OCI-LY1 (cell line): ENCODE results near the gene SVOPL.

Experiments used
- H2AFZ ChIP-seq: fragments of 200-600 bp; sonication (generic), shearing (Covaris generic); 2 replicates; pipeline ENCODE4 v1.6.0; 2014; ENCODE audit warnings: antibody characterized with exemption, mild to moderate bottlenecking, low read length
- H3F3A ChIP-seq: fragments of 200-600 bp; sonication (generic), shearing (Covaris generic); 2 replicates; pipeline ENCODE4 v1.6.0; 2014; ENCODE audit warnings: mild to moderate bottlenecking, antibody characterized with exemption, low read length, moderate library complexity; ENCODE audit not compliant: insufficient read depth
- H3K27ac ChIP-seq: fragments of 200-600 bp; sonication (generic); 2 replicates; pipeline ENCODE4 v1.5.1; 2014; ENCODE audit warnings: low read length, mixed run types, mild to moderate bottlenecking, low read depth; ENCODE audit not compliant: poor library complexity, severe bottlenecking
- H3K27me3 ChIP-seq: fragments of 200-600 bp; sonication (generic); 2 replicates; pipeline ENCODE4 v1.6.0; 2014; ENCODE audit warnings: antibody characterized with exemption, mild to moderate bottlenecking, low read length, moderate library complexity; ENCODE audit not compliant: insufficient read depth
- H3K36me3 ChIP-seq: fragments of 200-600 bp; sonication (generic); 2 replicates; pipeline ENCODE4 v1.6.1; 2014; ENCODE audit warnings: mild to moderate bottlenecking, antibody characterized with exemption, low read length, moderate library complexity, mixed read lengths; ENCODE audit not compliant: insufficient read depth
- H3K4me1 ChIP-seq: fragments of 200-600 bp; sonication (generic); 2 replicates; pipeline ENCODE4 v1.5.1; 2014; ENCODE audit warnings: mild to moderate bottlenecking, low read length, moderate library complexity; ENCODE audit not compliant: insufficient read depth, severe bottlenecking
- H3K4me2 ChIP-seq: fragments of 200-600 bp; sonication (generic), shearing (Covaris generic); 2 replicates; pipeline ENCODE4 v1.6.1; 2014; ENCODE audit warnings: low read length
- H3K4me3 ChIP-seq: fragments of 200-600 bp; sonication (generic); 2 replicates; pipeline ENCODE4 v1.5.1; 2014; ENCODE audit warnings: low read length, low read depth, mild to moderate bottlenecking, mixed read lengths; ENCODE audit not compliant: poor library complexity, severe bottlenecking
- H3K79me2 ChIP-seq: fragments of 200-600 bp; shearing (Covaris generic); 2 replicates; pipeline ENCODE4 v1.6.1; 2016; ENCODE audit warnings: mixed run types, low read length, mixed read lengths; ENCODE audit not compliant: insufficient read depth
- H3K9ac ChIP-seq: fragments of 200-600 bp; sonication (generic), shearing (Covaris generic); 2 replicates; pipeline ENCODE4 v1.6.1; 2014; ENCODE audit warnings: mild to moderate bottlenecking, low read length, mixed read lengths
- H3K9me2 ChIP-seq: fragments of 200-600 bp; sonication (generic), shearing (Covaris generic); 2 replicates; pipeline ENCODE4 v1.6.1; 2014; ENCODE audit warnings: low read depth, mild to moderate bottlenecking, low read length, mixed read lengths
- H3K9me3 ChIP-seq: fragments of 200-600 bp; shearing (Covaris generic); 2 replicates; pipeline ENCODE4 v1.6.1; 2014; ENCODE audit warnings: low read length, mixed read lengths
- H4K20me1 ChIP-seq: fragments of 200-600 bp; sonication (generic), shearing (Covaris generic); 2 replicates; pipeline ENCODE4 v1.6.0; 2016; ENCODE audit warnings: mild to moderate bottlenecking, low read length; ENCODE audit not compliant: insufficient read depth
- EZH2 ChIP-seq: fragments of 200-600 bp; sonication (generic), shearing (Covaris generic); IDR thresholded peaks from 2 replicates; pipeline ENCODE4 v1.8.0; 2017; ENCODE audit warnings: borderline replicate concordance, mixed run types, mild to moderate bottlenecking, antibody characterized with exemption, low read length, moderate library complexity, mixed read lengths
- TF ChIP-seq, protein P1 (sequence below): fragments of 200-600 bp; sonication (generic), shearing (Covaris generic); IDR thresholded peaks from 2 replicates; pipeline ENCODE4 v1.5.1; 2017; ENCODE audit warnings: mild to moderate bottlenecking, antibody characterized with exemption, low read length, moderate library complexity, mixed read lengths

The SVOPL gene

DNA sequence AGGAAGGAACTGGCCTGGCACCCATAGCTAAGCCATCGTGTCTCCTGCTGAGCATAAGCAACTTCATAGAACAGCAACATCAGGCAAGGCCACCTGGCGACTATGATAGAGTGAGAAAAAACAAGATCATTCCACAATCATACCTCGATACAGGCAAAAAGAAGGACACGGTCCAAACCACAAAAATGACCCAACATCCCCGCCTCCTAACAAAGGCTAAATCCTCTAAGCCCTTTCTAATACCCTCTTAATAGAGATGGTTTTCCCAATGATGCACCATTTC lies 40.2 kb upstream of the SVOPL start:
- H3K4me3 ChIP-seq, result no peak overlapping the region
- no peak overlapping the region for H2AFZ ChIP-seq
- no peak overlapping the region for H3K4me2 ChIP-seq
- H3K9ac ChIP-seq, result no peak overlapping the region
- no peak overlapping the region for H3K27ac ChIP-seq
- H3K79me2 ChIP-seq, result no peaks in the 10 kb centered on the region
- TF ChIP-seq EZH2, result no peak
- TF ChIP-seq, protein P1, sequence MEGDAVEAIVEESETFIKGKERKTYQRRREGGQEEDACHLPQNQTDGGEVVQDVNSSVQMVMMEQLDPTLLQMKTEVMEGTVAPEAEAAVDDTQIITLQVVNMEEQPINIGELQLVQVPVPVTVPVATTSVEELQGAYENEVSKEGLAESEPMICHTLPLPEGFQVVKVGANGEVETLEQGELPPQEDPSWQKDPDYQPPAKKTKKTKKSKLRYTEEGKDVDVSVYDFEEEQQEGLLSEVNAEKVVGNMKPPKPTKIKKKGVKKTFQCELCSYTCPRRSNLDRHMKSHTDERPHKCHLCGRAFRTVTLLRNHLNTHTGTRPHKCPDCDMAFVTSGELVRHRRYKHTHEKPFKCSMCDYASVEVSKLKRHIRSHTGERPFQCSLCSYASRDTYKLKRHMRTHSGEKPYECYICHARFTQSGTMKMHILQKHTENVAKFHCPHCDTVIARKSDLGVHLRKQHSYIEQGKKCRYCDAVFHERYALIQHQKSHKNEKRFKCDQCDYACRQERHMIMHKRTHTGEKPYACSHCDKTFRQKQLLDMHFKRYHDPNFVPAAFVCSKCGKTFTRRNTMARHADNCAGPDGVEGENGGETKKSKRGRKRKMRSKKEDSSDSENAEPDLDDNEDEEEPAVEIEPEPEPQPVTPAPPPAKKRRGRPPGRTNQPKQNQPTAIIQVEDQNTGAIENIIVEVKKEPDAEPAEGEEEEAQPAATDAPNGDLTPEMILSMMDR, result no peak
- H3K4me1 ChIP-seq, result no peaks in the 10 kb centered on the region
- H3K27me3 ChIP-seq, result peaks cover 3% of the 10 kb centered on the region; the same call in 1 of the 2 replicates
- no peaks in the 10 kb centered on the region for H3K9me2 ChIP-seq
- no peaks in the 10 kb centered on the region for H4K20me1 ChIP-seq
- H3K9me3 ChIP-seq, result 0 out of 2 replicates have a peak, but pooled peaks cover 2% of the 10 kb centered on the region
- no peaks in the 10 kb centered on the region for H3F3A ChIP-seq
- no peaks in the 10 kb centered on the region for H3K36me3 ChIP-seq

GRCh38 chr7:138739859-138740258 lies 38.7 kb upstream of the SVOPL start:
- Histone ChIP-seq H3F3A (no peaks in the 10 kb centered on the region), H3K27me3 (peaks cover 3% of the 10 kb centered on the region; the same call in 1 of the 2 replicates), H3K4me3 (no peak overlapping the region), H3K9me2 (no peaks in the 10 kb centered on the region), H3K4me2 (no peak overlapping the region), H4K20me1 (no peaks in the 10 kb centered on the region), H3K36me3 (no peaks in the 10 kb centered on the region), H2AFZ (no peak overlapping the region), H3K79me2 (no peaks in the 10 kb centered on the region), H3K4me1 (no peaks in the 10 kb centered on the region), H3K9me3 (0 out of 2 replicates have a peak, but pooled peaks cover 2% of the 10 kb centered on the region), H3K27ac (no peak overlapping the region), H3K9ac (no peak overlapping the region)
- TF ChIP-seq, protein P1, result no peak
- no peak for TF ChIP-seq EZH2

DNA sequence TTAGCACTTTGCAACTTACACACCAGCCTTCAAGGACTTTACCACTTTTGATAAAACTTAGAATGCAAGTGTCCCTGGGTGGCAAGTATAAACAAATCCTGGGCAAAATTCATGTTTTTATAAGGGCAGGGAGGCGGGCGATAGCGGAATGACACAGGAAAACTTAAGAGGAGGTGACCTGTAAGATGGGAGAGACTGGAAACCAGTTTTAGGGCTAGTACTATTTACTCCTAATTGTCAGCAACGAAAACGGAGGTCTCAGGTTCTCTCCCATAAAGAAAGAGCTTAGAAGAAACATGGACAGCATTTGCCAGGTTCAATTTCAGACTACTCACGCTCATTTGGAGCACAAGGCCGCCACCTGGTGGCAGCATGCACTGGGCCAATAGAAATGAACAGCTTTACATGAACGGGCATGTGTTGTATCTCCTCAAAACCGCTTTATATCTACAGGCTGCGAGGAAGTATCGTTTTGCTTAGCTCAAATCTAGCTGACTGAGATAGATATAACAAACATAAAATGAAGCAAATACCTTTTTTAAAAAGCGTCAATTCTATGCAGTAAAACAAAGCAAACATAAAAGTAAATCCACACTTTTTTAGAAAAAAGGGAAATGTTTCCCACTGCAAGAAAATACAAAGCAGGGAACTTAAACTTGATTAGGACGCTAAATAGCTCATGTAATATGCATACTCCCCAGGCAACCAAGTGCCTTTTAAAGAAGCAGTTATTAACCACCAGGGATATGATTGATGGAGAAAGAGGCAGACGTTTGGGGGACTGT lies 37.6 kb upstream of the SVOPL start:
- Histone ChIP-seq H3K36me3 (no peaks in the 10 kb centered on the region), H3K9me2 (no peaks in the 10 kb centered on the region), H3K27me3 (peaks cover 3% of the 10 kb centered on the region; the same call in 1 of the 2 replicates), H3K9ac (no peak overlapping the region), H2AFZ (no peak overlapping the region), H3F3A (no peaks in the 10 kb centered on the region), H3K4me1 (no peaks in the 10 kb centered on the region), H3K79me2 (no peaks in the 10 kb centered on the region), H3K4me3 (no peak overlapping the region), H3K9me3 (0 out of 2 replicates have a peak, but pooled peaks cover 2% of the 10 kb centered on the region), H4K20me1 (no peaks in the 10 kb centered on the region), H3K27ac (no peak overlapping the region), H3K4me2 (no peak overlapping the region)
- TF ChIP-seq, protein P1, result peak; percentile 99
- TF ChIP-seq EZH2, result no peak
